Testis (tissue), 3 donors: ENCODE measurements around the gene JAM3. TPM values are rescaled to one million over a fixed set of nuclear protein-coding genes. Genes with fewer than 3 reads are reported as not detected.

Experiments used
- DNase-seq: peaks from one replicate; pipeline ENCODE4 v3.0.0-alpha.2; 2019
- H3K27ac ChIP-seq, 2 donors: fragments of 200-600 bp; sonication (generic); one replicate each; pipeline ENCODE4 v1.5.1; 2019
- H3K27me3 ChIP-seq: fragments of 200-600 bp; sonication (generic); one replicate; pipeline ENCODE4 v1.5.1; 2019
- H3K36me3 ChIP-seq: fragments of 200-600 bp; sonication (generic); one replicate; pipeline ENCODE4 v1.5.1; 2017; ENCODE audit warnings: low read depth; ENCODE audit errors: missing control alignments
- H3K4me1 ChIP-seq: fragments of 200-600 bp; sonication (generic); one replicate; pipeline ENCODE4 v1.5.1; 2019
- H3K4me3 ChIP-seq, 2 donors: fragments of 200-600 bp; sonication (generic); one replicate each; pipeline ENCODE4 v1.5.1; 2017 to 2019
- H3K9me3 ChIP-seq: fragments of 200-600 bp; sonication (generic); one replicate; pipeline ENCODE4 v1.5.1; 2017
- POLR2A ChIP-seq: fragments of 450-650 bp; IDR thresholded peaks from one replicate; pipeline ENCODE4 v1.6.1; 2017; ENCODE audit warnings: antibody characterized with exemption, mild to moderate bottlenecking, moderate library complexity
- WGBS, 2 donors: methylation state at CpG; one replicate each; pipeline ENCODE4 v1.1.5; 2018; 5-methylcytosine and 5-hydroxymethylcytosine counted together
- intact Hi-C: fragments of 100-400 bp; cut with DNase I; formaldehyde crosslinking; loops from one replicate; pipeline ENCODE4 v1.15.1; 2023; ENCODE audit warnings: low total_unique reads
- polyA plus RNA-seq: library from polyadenylated mRNA; stranded (reverse); fragments of 350-450 nt; fragmentation: Illumina TruSeq; extraction: RNeasy Lipid Tissue Mini Kit (QIAGEN cat#74804); gene quantifications from one replicate; pipeline ENCODE4 v1.2.3, GENCODE V29; 2014; ENCODE audit warnings: low read depth, low replicate concordance; ENCODE audit not compliant: insufficient read depth
- total RNA-seq, 2 donors: library from RNA; depleted of rRNA; stranded (reverse); fragments of >200 nt; gene quantifications; one replicate each; pipeline ENCODE4 v1.2.3, GENCODE V29; 2016
- TF ChIP-seq, protein P1 (sequence below), 3 experiments: fragments of 450-650 bp in 2 of 3; fragments of 200-600 bp in 1 of 3; sonication (generic) in 1 of 3; IDR thresholded peaks; one replicate each; pipeline ENCODE4 v1.5.1; 2016 to 2019; ENCODE audit warnings: antibody characterized with exemption in 3 of 3, mild to moderate bottlenecking in 2 of 3, moderate library complexity in 1 of 3

JAM3 gene
- total and polyA plus RNA-seq, 3 donors from 2014 or later: 81.0 to 188 (median 172) TPM

DNA sequence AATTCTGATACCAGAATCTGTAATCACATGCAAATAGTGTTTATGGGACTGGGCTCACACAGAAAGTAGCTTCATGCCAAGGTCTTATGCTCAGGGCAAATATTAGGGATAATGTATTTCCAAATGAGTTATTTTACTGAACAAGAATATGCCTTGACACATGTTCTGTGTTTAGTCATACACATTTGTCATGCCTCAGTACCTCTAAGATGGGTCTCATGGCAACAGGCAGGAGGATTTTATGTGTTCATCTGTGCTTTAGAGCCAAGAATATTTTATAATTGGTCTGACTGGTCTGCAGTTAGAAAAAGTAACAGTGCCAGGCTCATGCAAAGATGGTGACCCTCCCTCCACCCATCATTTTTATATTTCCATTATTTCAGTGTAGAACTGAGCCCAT lies 49.1 kb downstream of the JAM3 start:
- no peaks in the 10 kb centered on the region for H3K9me3 ChIP-seq
- no peak for DNase-seq
- H3K36me3 ChIP-seq: no peaks in the 10 kb centered on the region
- H3K27ac ChIP-seq: no peak overlapping the region
- no peaks in the 10 kb centered on the region for H3K27me3 ChIP-seq
- intact Hi-C loops: no loop called here
- no peak overlapping the region for H3K4me3 ChIP-seq
- H3K4me1 ChIP-seq: peaks cover 13% of the 10 kb centered on the region
- TF ChIP-seq POLR2A: no peak
- TF ChIP-seq, protein P1, sequence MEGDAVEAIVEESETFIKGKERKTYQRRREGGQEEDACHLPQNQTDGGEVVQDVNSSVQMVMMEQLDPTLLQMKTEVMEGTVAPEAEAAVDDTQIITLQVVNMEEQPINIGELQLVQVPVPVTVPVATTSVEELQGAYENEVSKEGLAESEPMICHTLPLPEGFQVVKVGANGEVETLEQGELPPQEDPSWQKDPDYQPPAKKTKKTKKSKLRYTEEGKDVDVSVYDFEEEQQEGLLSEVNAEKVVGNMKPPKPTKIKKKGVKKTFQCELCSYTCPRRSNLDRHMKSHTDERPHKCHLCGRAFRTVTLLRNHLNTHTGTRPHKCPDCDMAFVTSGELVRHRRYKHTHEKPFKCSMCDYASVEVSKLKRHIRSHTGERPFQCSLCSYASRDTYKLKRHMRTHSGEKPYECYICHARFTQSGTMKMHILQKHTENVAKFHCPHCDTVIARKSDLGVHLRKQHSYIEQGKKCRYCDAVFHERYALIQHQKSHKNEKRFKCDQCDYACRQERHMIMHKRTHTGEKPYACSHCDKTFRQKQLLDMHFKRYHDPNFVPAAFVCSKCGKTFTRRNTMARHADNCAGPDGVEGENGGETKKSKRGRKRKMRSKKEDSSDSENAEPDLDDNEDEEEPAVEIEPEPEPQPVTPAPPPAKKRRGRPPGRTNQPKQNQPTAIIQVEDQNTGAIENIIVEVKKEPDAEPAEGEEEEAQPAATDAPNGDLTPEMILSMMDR (IDR thresholded peaks at IDR 0.05): no peak

DNA sequence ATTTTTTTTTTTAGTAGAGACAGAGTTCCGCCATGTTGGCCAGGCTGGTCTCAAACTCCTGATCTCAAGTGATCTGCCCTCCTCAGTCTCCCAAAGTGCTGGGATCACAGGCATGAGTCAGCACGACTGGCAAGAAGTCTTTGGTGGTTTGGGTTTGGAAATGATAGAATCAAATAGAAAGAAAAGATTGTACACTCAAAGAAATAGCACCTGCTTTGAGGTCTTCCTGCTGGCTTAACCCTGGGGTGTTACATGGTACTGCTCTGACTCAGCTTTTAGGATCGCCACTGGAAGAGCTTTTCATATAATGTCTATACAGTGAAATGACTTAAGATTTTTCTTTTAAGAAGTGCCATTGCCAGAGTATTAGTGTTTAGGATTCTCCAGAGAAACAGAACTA lies 50.2 kb downstream of the JAM3 start:
- H3K27me3 ChIP-seq: no peaks in the 10 kb centered on the region
- DNase-seq: no peak
- 80 to 85% methylated on average over 3 of the region's 3 CpGs for WGBS, 2 donors
- no peak overlapping the region for H3K4me3 ChIP-seq
- peaks cover 13% of the 10 kb centered on the region for H3K4me1 ChIP-seq
- TF ChIP-seq, protein P1 (IDR thresholded peaks at IDR 0.05): no peak
- no peak for TF ChIP-seq POLR2A
- H3K27ac ChIP-seq: peak overlapping the region in 1 of 2 donors; percentile 91
- intact Hi-C loops: no loop called here
- no peaks in the 10 kb centered on the region for H3K9me3 ChIP-seq
- no peaks in the 10 kb centered on the region for H3K36me3 ChIP-seq

DNA sequence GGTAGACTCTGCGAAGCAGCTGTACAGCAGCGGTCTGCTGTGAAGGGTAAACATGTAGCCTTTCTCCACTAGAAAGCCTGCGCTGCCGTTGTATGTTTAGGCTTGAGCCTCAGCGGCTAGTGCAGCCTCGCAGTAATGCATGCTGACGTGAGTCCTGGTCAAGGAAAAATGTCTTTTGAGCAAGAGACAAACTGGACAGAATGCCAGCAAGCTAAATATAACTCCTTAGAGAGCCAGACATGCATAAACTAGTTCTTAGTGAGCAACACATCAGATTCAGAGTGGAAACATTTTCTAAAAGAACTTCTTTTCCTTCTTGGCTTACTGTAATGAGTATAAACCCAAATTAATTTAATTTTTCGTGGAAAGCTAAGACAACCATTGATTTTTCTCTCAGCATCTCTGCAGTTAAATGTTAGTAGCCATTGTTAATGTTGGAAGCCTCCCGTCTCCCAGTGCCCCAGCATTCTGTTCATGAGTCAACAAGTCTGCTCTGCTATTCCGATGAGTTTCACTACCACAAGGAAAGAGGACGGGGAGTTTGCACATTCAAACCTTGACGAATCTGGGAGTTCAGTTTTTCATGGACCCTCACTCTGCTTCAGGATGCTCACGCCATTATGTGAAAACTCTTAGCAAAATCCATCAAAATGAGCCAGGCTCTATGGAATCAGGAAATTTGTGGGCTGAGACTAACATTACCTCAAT lies 51.4 kb downstream of the JAM3 start:
- Histone ChIP-seq H3K9me3 (no peaks in the 10 kb centered on the region), H3K36me3 (no peaks in the 10 kb centered on the region), H3K4me3 (no peak overlapping the region), H3K27ac (peak overlapping the region; percentile 81 to 91), H3K27me3 (no peaks in the 10 kb centered on the region), H3K4me1 (peaks cover 14% of the 10 kb centered on the region)
- 26 to 44% methylated on average over 13 of the region's 13 CpGs for WGBS, 2 donors
- peak; percentile 75 for DNase-seq
- TF ChIP-seq, protein P1 (IDR thresholded peaks at IDR 0.05): no peak
- no peak for TF ChIP-seq POLR2A
- intact Hi-C loops: no loop called here

DNA sequence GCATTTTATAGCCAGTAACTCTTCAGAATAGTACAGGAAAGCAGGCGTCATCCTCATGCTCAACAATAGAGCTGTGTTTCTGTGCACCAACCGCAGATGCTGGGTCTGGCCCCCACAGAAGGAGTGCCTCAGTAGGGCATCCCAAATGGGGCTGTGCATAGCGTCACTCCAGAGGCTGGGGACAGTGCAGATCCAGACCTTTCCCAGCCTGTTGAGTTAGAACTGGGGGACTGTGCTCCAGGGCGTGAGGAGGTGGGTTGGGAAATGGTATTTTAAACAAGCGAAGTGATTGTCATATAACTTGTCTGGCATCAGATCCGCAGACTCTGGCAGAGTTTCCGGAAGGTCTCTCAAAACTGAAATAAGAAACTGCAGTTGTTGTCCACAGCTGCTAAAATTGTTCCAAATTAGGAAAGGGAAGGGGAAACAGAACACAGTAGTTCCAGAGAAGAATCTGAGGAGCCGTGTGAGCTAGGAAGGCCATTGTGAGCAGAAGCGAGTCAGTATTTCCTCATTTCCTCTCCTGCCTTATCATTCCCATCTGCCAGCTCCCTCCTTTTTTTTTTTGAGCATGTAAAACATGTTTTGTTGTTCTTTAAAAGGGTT lies 52.2 kb downstream of the JAM3 start:
- intact Hi-C loops: no loop called here
- DNase-seq: peak; percentile 37
- Histone ChIP-seq H3K4me1 (peaks cover 18% of the 10 kb centered on the region), H3K36me3 (no peaks in the 10 kb centered on the region), H3K9me3 (no peaks in the 10 kb centered on the region), H3K27ac (peak overlapping the region; percentile 81 to 91), H3K27me3 (no peaks in the 10 kb centered on the region), H3K4me3 (no peak overlapping the region)
- no peak for TF ChIP-seq POLR2A
- TF ChIP-seq, protein P1 (IDR thresholded peaks at IDR 0.05): no peak
- 37 to 51% methylated on average over 9 of the region's 9 CpGs for WGBS, 2 donors
